ENCODE data around the gene GTF2IRD2. TPM values are rescaled to one million over a fixed set of nuclear protein-coding genes. Genes with fewer than 3 reads are reported as not detected.
"Not testable (repeated sequence)": the region's sequence is repeated elsewhere in the genome, so short reads cannot be mapped to it uniquely, and the experiment has no call there.

The GTF2IRD2 gene
- total and polyA plus RNA-seq, 2 of the 4 experiments (the other 2 are of a cell fraction), result 2.9 to 5.2 TPM

- Histone ChIP-seq H3K9ac (ENCODE audit: low read depth, low read length) (peak overlapping the region; percentile 81), H3K4me3 (ENCODE audit: insufficient read depth, low read depth, low read length) (peak overlapping the region; percentile 89), H3K27ac (ENCODE audit: insufficient read depth, low read length) (peak overlapping the region; percentile 76)
- POLR2A ChIA-PET (ENCODE audit: unreplicated experiment); H3K23ac ChIP-seq (ENCODE audit: low read depth, low read length); H4K5ac ChIP-seq (ENCODE audit: low read depth, low read length); H3K14ac ChIP-seq (replicated peaks; ENCODE audit: low read depth, low read length); H4K8ac ChIP-seq (ENCODE audit: low read depth in 2 of 2, low read length in 2 of 2); H3K9me3 ChIP-seq (ENCODE audit: control insufficient read depth, insufficient read depth, low read length); H2BK120ac ChIP-seq (ENCODE audit: low read depth, low read length); H3K4ac ChIP-seq (ENCODE audit: low read depth, low read length); H2BK20ac ChIP-seq (ENCODE audit: low read depth, low read length); H3K9me1 ChIP-seq (ENCODE audit: insufficient read depth, low read length); H2AK5ac ChIP-seq (ENCODE audit: low read depth, low read length); H3K4me1 ChIP-seq (ENCODE audit: control insufficient read depth, insufficient read depth, low read length); H2BK15ac ChIP-seq (ENCODE audit: low read depth, low read length); H4K91ac ChIP-seq (ENCODE audit: insufficient read depth, low read depth, low read length); H3K56ac ChIP-seq (ENCODE audit: extremely low read depth, insufficient read depth, low read length); H3K79me1 ChIP-seq (ENCODE audit: low read depth in 1 of 2, low read length in 2 of 2); H2AFZ ChIP-seq (replicated peaks; ENCODE audit: low read length, poor library complexity); H4K20me1 ChIP-seq (ENCODE audit: insufficient read depth, low read length); H3K36me3 ChIP-seq (ENCODE audit: control insufficient read depth, insufficient read depth, low read length); H2AK9ac ChIP-seq (replicated peaks; ENCODE audit: low read depth, low read length, poor library complexity); H3K27me3 ChIP-seq (ENCODE audit: control insufficient read depth, insufficient read depth, low read length); intact Hi-C loops (cut with micrococcal nuclease); H3K18ac ChIP-seq (ENCODE audit: low read depth, low read length); in situ Hi-C loops (cut with MboI; ENCODE audit: low sequenced_read_pairs); CTCF ChIA-PET; dilution Hi-C loops (cut with HindIII; ENCODE audit: low sequenced_read_pairs, unreplicated experiment); H3K4me2 ChIP-seq (ENCODE audit: low read depth, low read length); H2BK5ac ChIP-seq (ENCODE audit: low read depth, low read length, poor library complexity, severe bottlenecking): not testable (repeated sequence)
- TF ChIP-seq POLR2A (IDR thresholded peaks at IDR 0.05; ENCODE audit: low read depth, low read length), result peak; percentile 51; the same call in 1 of the 2 replicates
- DNase-seq (peak; percentile 40), ATAC-seq (ENCODE audit: low read depth) (peak; percentile 87)
- no CpG with 5 or more reads among the region's 84 CpGs for WGBS, 2 experiments (ENCODE audit: extremely low coverage in 2 of 2, insufficient read length in 1 of 2)
- TSS peak; percentile 90 for BruUV-seq (replicated peaks)
These were observed 39.0 kb upstream of the GTF2IRD2 start for GRCh38 chr7:74890158-74891123.

- H3K14ac ChIP-seq (replicated peaks; ENCODE audit: low read depth, low read length); H3K79me1 ChIP-seq (ENCODE audit: low read depth in 1 of 2, low read length in 2 of 2); POLR2A ChIA-PET (ENCODE audit: unreplicated experiment); H3K27me3 ChIP-seq (ENCODE audit: control insufficient read depth, insufficient read depth, low read length); H3K18ac ChIP-seq (ENCODE audit: low read depth, low read length); H3K9me3 ChIP-seq (ENCODE audit: control insufficient read depth, insufficient read depth, low read length); BruUV-seq (replicated peaks); H2BK120ac ChIP-seq (ENCODE audit: low read depth, low read length); H3K27ac ChIP-seq (ENCODE audit: insufficient read depth, low read length); H4K91ac ChIP-seq (ENCODE audit: insufficient read depth, low read depth, low read length); H3K4ac ChIP-seq (ENCODE audit: low read depth, low read length); DNase-seq; H4K5ac ChIP-seq (ENCODE audit: low read depth, low read length); H4K8ac ChIP-seq (ENCODE audit: low read depth in 2 of 2, low read length in 2 of 2); H2AK5ac ChIP-seq (ENCODE audit: low read depth, low read length); CTCF ChIA-PET; H2AFZ ChIP-seq (replicated peaks; ENCODE audit: low read length, poor library complexity); H2AK9ac ChIP-seq (replicated peaks; ENCODE audit: low read depth, low read length, poor library complexity); H3K4me1 ChIP-seq (ENCODE audit: control insufficient read depth, insufficient read depth, low read length); in situ Hi-C loops (cut with MboI; ENCODE audit: low sequenced_read_pairs); H3K9ac ChIP-seq (ENCODE audit: low read depth, low read length); ATAC-seq (ENCODE audit: low read depth); H4K20me1 ChIP-seq (ENCODE audit: insufficient read depth, low read length); H2BK15ac ChIP-seq (ENCODE audit: low read depth, low read length); dilution Hi-C loops (cut with HindIII; ENCODE audit: low sequenced_read_pairs, unreplicated experiment); H2BK20ac ChIP-seq (ENCODE audit: low read depth, low read length); H2BK5ac ChIP-seq (ENCODE audit: low read depth, low read length, poor library complexity, severe bottlenecking); H3K36me3 ChIP-seq (ENCODE audit: control insufficient read depth, insufficient read depth, low read length); H3K4me2 ChIP-seq (ENCODE audit: low read depth, low read length); H3K56ac ChIP-seq (ENCODE audit: extremely low read depth, insufficient read depth, low read length); intact Hi-C loops (cut with micrococcal nuclease); H3K9me1 ChIP-seq (ENCODE audit: insufficient read depth, low read length); H3K23ac ChIP-seq (ENCODE audit: low read depth, low read length): not testable (repeated sequence)
- H3K4me3 ChIP-seq (ENCODE audit: insufficient read depth, low read depth, low read length), result 0 out of 2 replicates have a peak overlapping the region, but pooled peaks have one; percentile 18
- WGBS, 2 experiments (ENCODE audit: extremely low coverage in 2 of 2, insufficient read length in 1 of 2), result no CpG with 5 or more reads among the region's 31 CpGs
These were observed 38.2 kb upstream of the GTF2IRD2 start for GRCh38 chr7:74889518-74890129.
